Endodermal cell (in vitro differentiated cells): ENCODE data around the gene ARL6. TPM values are rescaled to one million over a fixed set of nuclear protein-coding genes. Genes with fewer than 3 reads are reported as not detected.
A peak's percentile ranks its signal among the peaks of the same experiment; 100 is the strongest.

ENCODE experiments used
- DNase-seq: peaks from one replicate; pipeline ENCODE4 v3.0.0-alpha.2; 2017
- H3K27ac ChIP-seq: 2 replicates; pipeline ENCODE4 v1.5.1; 2013; ENCODE audit warnings: mild to moderate bottlenecking, low read depth, low read length, moderate library complexity
- H3K27me3 ChIP-seq: 2 replicates; pipeline ENCODE4 v1.6.1; 2013; ENCODE audit warnings: mild to moderate bottlenecking, low read length, moderate library complexity; ENCODE audit not compliant: insufficient read depth, control insufficient read depth, poor library complexity, severe bottlenecking
- H3K36me3 ChIP-seq: 2 replicates; pipeline ENCODE4 v1.7.0; 2013; ENCODE audit warnings: mild to moderate bottlenecking, low read length, moderate library complexity; ENCODE audit not compliant: control insufficient read depth, insufficient read depth
- H3K4me1 ChIP-seq: one replicate; pipeline ENCODE4 v1.7.0; 2013; ENCODE audit warnings: low read length; ENCODE audit not compliant: control insufficient read depth, insufficient read depth
- H3K4me3 ChIP-seq: 2 replicates; pipeline ENCODE4 v1.5.1; 2013; ENCODE audit warnings: mild to moderate bottlenecking, low read length, moderate library complexity
- H3K9ac ChIP-seq: 2 replicates; pipeline ENCODE4 v1.6.1; 2013; ENCODE audit warnings: mild to moderate bottlenecking, low read length, moderate library complexity; ENCODE audit not compliant: poor library complexity, severe bottlenecking; ENCODE audit errors: extremely low read depth
- H3K9me3 ChIP-seq: 2 replicates; pipeline ENCODE4 v1.6.1; 2013; ENCODE audit warnings: mild to moderate bottlenecking, low read length, moderate library complexity; ENCODE audit not compliant: control insufficient read depth
- H3K27ac Mint-ChIP-seq: 2 replicates; pipeline ENCODE4 v1.8.0; 2020; ENCODE audit warnings: mixed read lengths
- H3K27me3 Mint-ChIP-seq: 2 replicates; pipeline ENCODE4 v1.8.0; 2021; ENCODE audit warnings: mild to moderate bottlenecking, mixed read lengths; ENCODE audit not compliant: insufficient read depth
- H3K36me3 Mint-ChIP-seq: 2 replicates; pipeline ENCODE4 v1.8.0; 2020; ENCODE audit warnings: low read depth, mixed read lengths
- H3K4me1 Mint-ChIP-seq: 2 replicates; pipeline ENCODE4 v1.8.0; 2020; ENCODE audit warnings: mixed read lengths
- H3K4me3 Mint-ChIP-seq: 2 replicates; pipeline ENCODE4 v1.8.0; 2020; ENCODE audit warnings: mild to moderate bottlenecking, moderate library complexity, mixed read lengths
- H3K9me3 Mint-ChIP-seq: 2 replicates; pipeline ENCODE4 v1.8.0; 2020; ENCODE audit warnings: mild to moderate bottlenecking, mixed read lengths
- WGBS, 2 experiments: methylation state at CpG; one replicate each; pipeline versions ENCODE4 v1.1.5 to v1.1.7; 2013; ENCODE audit warnings: missing lambda C conversion rate in 2 of 2, mixed read lengths in 1 of 2; ENCODE audit not compliant: insufficient coverage in 1 of 2, insufficient read length in 1 of 2; 5-methylcytosine and 5-hydroxymethylcytosine counted together
- total RNA-seq, 2 donors: library from RNA; stranded (reverse); fragmentation: NEBNext Ultra II Directional in 1 of 2; extraction: Animal tissue kit (Norgen Biotek cat#: 25700) in 1 of 2; gene quantifications; 2 replicates in 1 of 2; 3 replicates in 1 of 2; pipeline ENCODE4 v1.2.1, GENCODE V29; 2021
- TF ChIP-seq, protein P1 (sequence below): fragments of 200-600 bp; sonication (generic); conservative IDR thresholded peaks from 2 replicates; pipeline ENCODE4 v1.5.0; 2021; ENCODE audit warnings: antibody characterized with exemption, mild to moderate bottlenecking

Gene ARL6
- total RNA-seq, 2 donors from 2014 or later, result 11.1 to 15.7 TPM

DNA sequence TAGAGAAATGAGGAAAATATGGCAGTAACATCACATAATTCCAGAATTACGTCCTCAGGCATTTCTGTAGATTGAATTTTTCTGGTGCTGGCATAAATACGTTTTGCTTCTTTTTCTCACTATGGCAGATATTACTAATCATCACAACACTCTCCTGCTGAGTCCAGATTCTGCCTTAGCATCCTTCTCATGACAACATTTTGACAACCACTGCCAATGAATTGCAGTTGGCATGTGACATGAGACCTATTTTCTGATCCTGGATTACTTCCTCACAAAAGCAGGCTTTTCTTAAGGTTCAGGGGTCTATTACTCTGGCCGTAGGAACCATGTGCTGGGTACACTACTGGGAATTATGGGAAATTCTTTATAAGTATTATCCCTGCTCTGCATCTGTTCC lies 22.5 kb upstream of the ARL6 start:
- Mint-ChIP-seq H3K4me3 (no peak overlapping the region), H3K27ac (no peak overlapping the region), H3K4me1 (no peaks in the 10 kb centered on the region), H3K9me3 (no peaks in the 10 kb centered on the region), H3K27me3 (no peaks in the 10 kb centered on the region), H3K36me3 (no peaks in the 10 kb centered on the region)
- no peaks in the 10 kb centered on the region for H3K9me3 ChIP-seq
- 88 to 100% methylated on average over 2 to 3 of the region's 3 CpGs for WGBS, 2 experiments
- no peak for DNase-seq
- no peak overlapping the region for H3K27ac ChIP-seq
- H3K27me3 ChIP-seq, result no peaks in the 10 kb centered on the region
- no peaks in the 10 kb centered on the region for H3K36me3 ChIP-seq
- H3K4me1 ChIP-seq, result no peaks in the 10 kb centered on the region
- no peak overlapping the region for H3K9ac ChIP-seq
- TF ChIP-seq, protein P1, sequence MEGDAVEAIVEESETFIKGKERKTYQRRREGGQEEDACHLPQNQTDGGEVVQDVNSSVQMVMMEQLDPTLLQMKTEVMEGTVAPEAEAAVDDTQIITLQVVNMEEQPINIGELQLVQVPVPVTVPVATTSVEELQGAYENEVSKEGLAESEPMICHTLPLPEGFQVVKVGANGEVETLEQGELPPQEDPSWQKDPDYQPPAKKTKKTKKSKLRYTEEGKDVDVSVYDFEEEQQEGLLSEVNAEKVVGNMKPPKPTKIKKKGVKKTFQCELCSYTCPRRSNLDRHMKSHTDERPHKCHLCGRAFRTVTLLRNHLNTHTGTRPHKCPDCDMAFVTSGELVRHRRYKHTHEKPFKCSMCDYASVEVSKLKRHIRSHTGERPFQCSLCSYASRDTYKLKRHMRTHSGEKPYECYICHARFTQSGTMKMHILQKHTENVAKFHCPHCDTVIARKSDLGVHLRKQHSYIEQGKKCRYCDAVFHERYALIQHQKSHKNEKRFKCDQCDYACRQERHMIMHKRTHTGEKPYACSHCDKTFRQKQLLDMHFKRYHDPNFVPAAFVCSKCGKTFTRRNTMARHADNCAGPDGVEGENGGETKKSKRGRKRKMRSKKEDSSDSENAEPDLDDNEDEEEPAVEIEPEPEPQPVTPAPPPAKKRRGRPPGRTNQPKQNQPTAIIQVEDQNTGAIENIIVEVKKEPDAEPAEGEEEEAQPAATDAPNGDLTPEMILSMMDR, result no peak
- no peak overlapping the region for H3K4me3 ChIP-seq

- Mint-ChIP-seq H3K27me3 (no peaks in the 10 kb centered on the region), H3K9me3 (no peaks in the 10 kb centered on the region), H3K36me3 (no peaks in the 10 kb centered on the region), H3K4me1 (peaks cover 4% of the 10 kb centered on the region), H3K4me3 (no peak overlapping the region), H3K27ac (no peak overlapping the region)
- Histone ChIP-seq H3K36me3 (no peaks in the 10 kb centered on the region), H3K4me3 (no peak overlapping the region), H3K9me3 (no peaks in the 10 kb centered on the region), H3K9ac (no peak overlapping the region), H3K27me3 (no peaks in the 10 kb centered on the region), H3K27ac (no peak overlapping the region), H3K4me1 (no peaks in the 10 kb centered on the region)
- no peak for DNase-seq
- TF ChIP-seq, protein P1, result no peak
- WGBS, 2 experiments, result 95 to 100% methylated on average over 2 to 3 of the region's 3 CpGs
Measured at GRCh38 chr3:97744289-97744688, 20.3 kb upstream of the ARL6 start.

DNA sequence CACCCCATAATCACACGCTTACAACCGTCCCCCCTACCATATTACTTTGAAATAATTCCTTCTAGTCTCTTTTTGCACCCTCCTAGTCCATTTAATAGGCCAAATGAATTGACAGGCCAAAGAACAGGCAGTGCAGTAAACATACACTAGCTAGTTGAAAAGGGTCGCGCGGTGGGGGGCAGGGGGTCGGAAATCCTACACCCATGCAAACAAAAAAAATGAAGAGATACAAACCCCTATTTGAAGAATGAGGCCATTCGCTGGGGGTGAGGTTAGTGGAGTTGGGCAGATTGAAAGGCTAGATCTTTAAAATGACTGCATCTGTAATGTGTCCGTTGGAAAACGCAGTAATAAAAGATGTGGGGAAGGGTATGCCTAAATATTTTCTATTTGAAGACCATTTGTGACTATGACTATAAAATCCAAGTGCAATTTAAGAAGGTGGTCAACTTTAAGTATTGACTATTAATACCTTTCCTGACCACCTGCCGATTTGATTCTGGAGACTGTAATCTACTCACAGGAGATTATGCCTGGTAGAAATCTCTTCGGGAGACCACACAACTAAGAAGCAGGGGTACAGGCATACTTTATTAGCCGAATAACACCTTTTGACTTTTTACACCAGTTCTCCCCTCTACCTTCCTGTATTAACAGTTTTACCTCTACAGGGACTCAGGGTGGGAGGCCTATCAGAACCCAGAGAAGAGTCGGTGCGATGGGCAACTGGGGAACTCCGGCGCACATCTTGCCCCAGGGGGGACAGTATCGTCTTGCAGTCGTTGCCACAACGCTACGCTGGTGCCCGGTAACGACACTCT lies 762 bp upstream of the ARL6 start:
- no peaks in the 10 kb centered on the region for H3K36me3 Mint-ChIP-seq
- no peaks in the 10 kb centered on the region for H3K27me3 Mint-ChIP-seq
- H3K4me1 ChIP-seq, result no peaks in the 10 kb centered on the region
- no peaks in the 10 kb centered on the region for H3K9me3 ChIP-seq
- peak overlapping the region; percentile 95 for H3K27ac Mint-ChIP-seq
- H3K4me3 Mint-ChIP-seq, result peak overlapping the region; percentile 94
- 24 to 26% methylated on average over 15 to 22 of the region's 22 CpGs for WGBS, 2 experiments
- no peaks in the 10 kb centered on the region for H3K27me3 ChIP-seq
- H3K9ac ChIP-seq, result peak overlapping the region; percentile 43
- H3K27ac ChIP-seq, result peak overlapping the region; percentile 64
- H3K36me3 ChIP-seq, result peaks cover 2% of the 10 kb centered on the region
- TF ChIP-seq, protein P1, result no peak
- DNase-seq, result peak; percentile 37
- H3K9me3 Mint-ChIP-seq, result no peaks in the 10 kb centered on the region
- peak overlapping the region; percentile 90 for H3K4me3 ChIP-seq
- peaks cover 24% of the 10 kb centered on the region for H3K4me1 Mint-ChIP-seq
